GM12874 (cell line): ENCODE measurements around the gene CDK5R2.

Experiments
- CTCF ChIP-seq: IDR thresholded peaks from 2 replicates; pipeline ENCODE4 v1.5.1; 2011; ENCODE audit warnings: low read depth, mild to moderate bottlenecking, control low read depth, low read length, moderate library complexity; ENCODE audit not compliant: insufficient read depth

The CDK5R2 gene

GRCh38 chr2:218964041-218964771 is 4.7 kb downstream of the CDK5R2 start:
- no peak for TF ChIP-seq CTCF

- TF ChIP-seq CTCF = no peak
Observed at GRCh38 chr2:218970894-218971293, 11.4 kb downstream of the CDK5R2 start.

- no peak for TF ChIP-seq CTCF
Observed at GRCh38 chr2:218975060-218975777, 15.8 kb downstream of the CDK5R2 start.

GRCh38 chr2:218979846-218980734 is 20.6 kb downstream of the CDK5R2 start:
- TF ChIP-seq CTCF = peak; percentile 93

GRCh38 chr2:218980735-218981389 is 21.4 kb downstream of the CDK5R2 start:
- TF ChIP-seq CTCF = 0 out of 2 replicates have a peak, but pooled peaks have one; percentile 16

GRCh38 chr2:218981390-218981880 is 22.0 kb downstream of the CDK5R2 start:
- TF ChIP-seq CTCF = peak; percentile 5; the same call in 1 of the 2 replicates
